ENCODE data around the gene FBN2.

The FBN2 gene

DNA sequence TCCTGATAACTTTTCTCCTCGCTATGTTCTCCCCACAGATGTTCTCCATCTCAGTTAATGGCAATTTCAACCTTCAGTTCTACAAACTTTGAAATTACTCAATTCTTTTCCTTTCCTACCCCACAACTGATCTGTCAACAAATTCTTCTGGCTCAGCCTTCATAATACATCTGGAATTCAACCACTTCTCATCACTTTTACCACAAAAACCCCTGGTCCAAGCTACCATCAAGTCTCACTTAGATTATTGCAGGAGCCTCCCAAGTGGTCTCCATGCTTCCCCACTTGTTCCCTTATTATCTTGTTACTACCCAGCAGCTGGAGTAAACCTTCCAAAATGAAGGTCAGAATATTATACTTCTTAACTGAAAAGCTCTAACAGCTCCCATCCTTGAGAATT is 110.1 kb downstream of the FBN2 start:
- TF ChIP-seq, protein P1, sequence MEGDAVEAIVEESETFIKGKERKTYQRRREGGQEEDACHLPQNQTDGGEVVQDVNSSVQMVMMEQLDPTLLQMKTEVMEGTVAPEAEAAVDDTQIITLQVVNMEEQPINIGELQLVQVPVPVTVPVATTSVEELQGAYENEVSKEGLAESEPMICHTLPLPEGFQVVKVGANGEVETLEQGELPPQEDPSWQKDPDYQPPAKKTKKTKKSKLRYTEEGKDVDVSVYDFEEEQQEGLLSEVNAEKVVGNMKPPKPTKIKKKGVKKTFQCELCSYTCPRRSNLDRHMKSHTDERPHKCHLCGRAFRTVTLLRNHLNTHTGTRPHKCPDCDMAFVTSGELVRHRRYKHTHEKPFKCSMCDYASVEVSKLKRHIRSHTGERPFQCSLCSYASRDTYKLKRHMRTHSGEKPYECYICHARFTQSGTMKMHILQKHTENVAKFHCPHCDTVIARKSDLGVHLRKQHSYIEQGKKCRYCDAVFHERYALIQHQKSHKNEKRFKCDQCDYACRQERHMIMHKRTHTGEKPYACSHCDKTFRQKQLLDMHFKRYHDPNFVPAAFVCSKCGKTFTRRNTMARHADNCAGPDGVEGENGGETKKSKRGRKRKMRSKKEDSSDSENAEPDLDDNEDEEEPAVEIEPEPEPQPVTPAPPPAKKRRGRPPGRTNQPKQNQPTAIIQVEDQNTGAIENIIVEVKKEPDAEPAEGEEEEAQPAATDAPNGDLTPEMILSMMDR (IDR thresholded peaks at IDR 0.05): no peak

DNA sequence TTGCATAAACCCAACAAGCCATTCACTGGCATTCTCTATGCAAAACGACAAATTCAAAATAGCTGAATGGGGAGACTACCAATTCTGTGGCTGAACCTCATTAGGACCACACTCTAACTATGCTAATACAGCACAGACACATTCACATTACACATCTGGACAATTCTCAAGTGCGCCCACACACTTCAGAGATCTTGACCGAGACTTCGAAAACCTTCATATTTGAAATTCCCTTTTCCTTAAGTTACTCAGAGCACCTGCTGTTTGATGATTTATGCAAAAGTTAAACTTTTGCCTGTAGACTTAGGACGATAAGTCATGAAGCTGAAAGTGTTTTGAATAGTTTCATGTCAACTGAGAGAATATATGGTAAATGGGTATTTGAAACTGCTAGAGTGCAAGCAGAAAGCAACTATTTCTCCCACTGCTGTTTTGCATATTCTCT is 111.9 kb downstream of the FBN2 start:
- TF ChIP-seq, protein P1 (IDR thresholded peaks at IDR 0.05): no peak

DNA sequence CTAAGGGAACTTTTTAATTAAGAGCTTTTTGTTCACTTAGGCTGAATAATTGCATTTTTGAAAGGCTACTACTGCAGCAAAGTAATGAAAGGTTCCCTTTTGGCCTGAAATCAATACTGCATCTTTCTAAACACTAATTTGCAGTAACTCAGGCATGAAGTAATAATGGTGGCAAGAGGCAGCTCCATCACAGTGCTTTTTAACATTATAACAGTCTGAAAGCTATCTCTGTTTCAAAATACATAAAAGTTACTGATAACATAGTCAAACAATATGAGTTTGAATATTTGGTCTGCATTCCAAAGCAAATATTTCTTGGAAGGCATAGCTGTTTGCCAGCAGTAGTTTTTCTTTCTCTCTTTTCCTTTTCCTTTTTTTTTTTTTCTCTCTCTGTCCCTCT is 113.4 kb downstream of the FBN2 start:
- TF ChIP-seq, protein P1 (IDR thresholded peaks at IDR 0.05): no peak

DNA sequence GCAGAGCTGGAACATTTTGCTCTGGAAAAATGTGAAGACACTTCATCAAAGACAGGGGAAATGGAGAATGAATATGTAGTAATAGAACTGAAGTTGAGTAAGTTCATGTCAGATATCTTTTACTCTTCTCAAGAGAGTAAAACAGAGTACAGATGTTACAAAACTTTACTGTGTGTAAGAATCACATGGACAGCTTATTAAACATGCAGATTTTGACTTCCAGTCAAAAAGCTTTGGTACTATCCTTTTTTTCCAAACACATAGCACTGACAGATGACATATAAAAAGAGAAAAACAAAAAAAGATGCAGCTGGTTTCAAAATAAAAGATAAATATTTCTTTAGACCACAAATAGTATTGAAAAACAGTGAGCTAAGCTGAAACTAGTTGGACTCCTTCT is 115.4 kb downstream of the FBN2 start:
- TF ChIP-seq, protein P1 (IDR thresholded peaks at IDR 0.05): no peak

DNA sequence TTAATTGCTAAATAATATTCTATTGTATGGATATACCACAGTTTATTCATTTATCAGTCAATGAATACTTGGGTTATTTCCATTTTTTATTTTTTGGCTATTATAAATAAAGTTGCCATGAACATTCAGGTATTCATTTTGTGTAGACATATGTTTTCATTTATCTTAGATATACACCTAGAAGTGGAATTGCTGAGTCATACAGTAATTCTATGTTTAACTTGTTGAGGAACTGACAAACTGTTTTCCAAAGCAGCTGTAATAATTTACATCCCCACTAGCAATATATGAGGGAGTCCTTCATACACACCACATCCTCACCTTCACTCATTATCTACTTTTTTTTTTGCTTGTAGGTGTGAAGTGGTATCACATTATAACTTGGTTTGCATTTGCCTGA is 123.6 kb downstream of the FBN2 start:
- TF ChIP-seq, protein P1 (IDR thresholded peaks at IDR 0.05): no peak

DNA sequence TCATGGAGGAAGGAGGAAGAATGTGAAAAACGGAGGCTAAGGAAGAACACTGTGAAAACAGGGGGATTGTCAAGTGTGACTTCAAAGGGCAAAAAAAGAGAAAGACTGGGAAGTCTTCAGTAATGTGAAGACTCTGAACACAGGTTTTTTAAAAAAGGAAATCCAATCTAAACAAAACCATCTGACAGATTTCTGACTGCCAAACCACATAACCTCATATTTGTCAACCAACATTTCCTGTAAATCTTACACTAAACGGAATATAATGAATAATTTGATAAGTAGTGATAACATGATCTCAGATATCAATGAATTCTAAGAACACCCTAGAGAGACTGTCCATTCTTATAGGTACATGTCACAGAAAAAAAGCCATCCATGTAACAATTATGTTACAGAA is 124.7 kb downstream of the FBN2 start:
- TF ChIP-seq, protein P1 (IDR thresholded peaks at IDR 0.05): no peak

DNA sequence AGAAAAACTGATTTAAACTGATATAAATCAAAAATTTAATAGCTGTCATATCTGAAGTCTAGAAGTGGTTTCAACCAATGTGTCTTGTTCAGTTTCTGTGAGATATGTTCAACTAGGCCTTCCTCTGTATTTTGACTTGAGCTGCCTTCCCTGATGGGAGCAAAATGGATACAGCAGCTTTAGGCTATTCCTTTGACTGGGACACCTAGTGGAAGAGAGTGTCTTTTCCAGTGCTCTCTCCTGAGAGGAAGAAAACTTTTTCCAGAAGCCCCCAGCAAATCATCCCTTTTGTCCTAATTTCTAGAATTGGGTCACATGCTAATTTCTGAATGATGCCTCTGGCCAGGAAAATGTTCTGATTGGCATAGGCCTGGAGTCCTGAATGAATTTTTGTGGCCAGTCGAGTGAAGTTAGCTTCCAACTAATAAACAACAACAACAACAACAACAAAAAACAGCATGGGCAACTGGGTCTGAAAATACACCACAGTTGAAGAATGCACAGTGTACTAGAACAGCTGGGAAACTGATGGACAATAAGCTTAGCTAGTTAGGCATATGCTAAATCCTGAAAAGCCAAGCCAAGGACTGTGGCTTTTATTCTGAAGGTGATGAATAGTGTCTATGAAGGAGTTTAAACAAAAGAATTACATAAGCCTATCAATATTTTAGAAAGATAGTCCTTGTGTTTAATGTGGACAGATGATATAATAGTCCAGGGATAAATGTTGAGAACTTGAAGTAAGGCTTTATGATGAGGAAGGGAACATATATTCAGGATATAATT is 125.7 kb downstream of the FBN2 start:
- TF ChIP-seq, protein P1 (IDR thresholded peaks at IDR 0.05): no peak
